Spleen (tissue), 7 donors: Measurements from ENCODE around the gene RPS27.

Experiments
- POLR2AphosphoS5 ChIP-seq, 3 donors: sonication (generic); formaldehyde crosslinking; IDR thresholded peaks; one replicate each; pipeline ENCODE4 v1.5.1; 2017; ENCODE audit warnings: antibody characterized with exemption in 3 of 3
- TF ChIP-seq, protein P1 (sequence below), 11 experiments: fragments of 200-600 bp in 7 of 11; fragments of 450-650 bp in 4 of 11; sonication (generic) in 4 of 11; IDR thresholded peaks in 8 of 11; conservative IDR thresholded peaks in 3 of 11; 1 replicate in 7 of 11; 2 replicates in 4 of 11; pipeline versions ENCODE4 v1.4.0 to v1.8.0; 2016 to 2021; ENCODE audit warnings: antibody characterized with exemption in 11 of 11, inconsistent platforms in 4 of 11, mild to moderate bottlenecking in 1 of 11
- donor health status: DM: no; HTN: no; CAD: no; lungs with moderate emphysema.
- donor health status: DM: no; HTN: no; CAD: no.
- donor health status: DM: no; HTN: no; CAD: no.

DNA sequence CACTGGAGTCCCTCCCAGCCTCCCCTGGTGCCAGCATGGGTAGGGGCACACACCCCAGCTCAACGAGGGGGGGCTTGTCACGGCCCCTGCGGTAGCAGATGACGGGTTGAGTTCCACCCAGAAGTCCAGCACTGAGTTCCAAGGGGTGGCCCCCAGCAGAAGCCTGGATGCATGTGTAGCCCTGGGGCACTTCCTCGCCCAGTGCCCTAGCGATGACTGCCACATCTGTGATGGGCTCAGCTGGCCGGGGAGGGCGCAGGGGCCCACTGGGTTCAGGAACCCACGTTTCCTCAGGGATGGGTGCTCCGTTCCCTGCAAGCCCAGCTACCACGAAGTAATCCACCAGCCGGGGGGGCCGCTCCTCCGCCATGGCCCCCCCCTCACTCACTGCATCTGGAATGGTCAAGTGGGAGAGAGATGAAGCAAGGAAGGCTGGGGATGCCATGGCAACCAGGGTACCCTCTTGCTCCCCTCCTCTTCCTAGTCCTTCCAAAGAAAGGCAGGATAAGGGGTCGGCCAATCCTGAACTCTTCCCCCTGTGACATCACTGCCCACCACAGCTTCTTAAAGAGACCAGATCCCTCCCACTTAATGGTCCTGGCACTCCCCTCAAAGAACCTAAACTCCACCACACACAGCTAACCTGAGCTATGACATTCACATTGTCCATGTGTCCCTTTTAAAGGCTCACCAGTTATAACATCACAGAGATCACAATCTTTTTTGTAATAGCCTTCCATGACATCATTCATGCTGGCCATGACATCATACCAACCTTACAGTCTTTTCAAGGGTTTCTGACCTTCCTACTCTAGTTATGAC, 46.3 kb upstream of the RPS27 start:
- peak in 2 of 3 donors; percentile 26 to 48 for TF ChIP-seq POLR2AphosphoS5 (IDR thresholded peaks at IDR 0.05)
- TF ChIP-seq, protein P1, sequence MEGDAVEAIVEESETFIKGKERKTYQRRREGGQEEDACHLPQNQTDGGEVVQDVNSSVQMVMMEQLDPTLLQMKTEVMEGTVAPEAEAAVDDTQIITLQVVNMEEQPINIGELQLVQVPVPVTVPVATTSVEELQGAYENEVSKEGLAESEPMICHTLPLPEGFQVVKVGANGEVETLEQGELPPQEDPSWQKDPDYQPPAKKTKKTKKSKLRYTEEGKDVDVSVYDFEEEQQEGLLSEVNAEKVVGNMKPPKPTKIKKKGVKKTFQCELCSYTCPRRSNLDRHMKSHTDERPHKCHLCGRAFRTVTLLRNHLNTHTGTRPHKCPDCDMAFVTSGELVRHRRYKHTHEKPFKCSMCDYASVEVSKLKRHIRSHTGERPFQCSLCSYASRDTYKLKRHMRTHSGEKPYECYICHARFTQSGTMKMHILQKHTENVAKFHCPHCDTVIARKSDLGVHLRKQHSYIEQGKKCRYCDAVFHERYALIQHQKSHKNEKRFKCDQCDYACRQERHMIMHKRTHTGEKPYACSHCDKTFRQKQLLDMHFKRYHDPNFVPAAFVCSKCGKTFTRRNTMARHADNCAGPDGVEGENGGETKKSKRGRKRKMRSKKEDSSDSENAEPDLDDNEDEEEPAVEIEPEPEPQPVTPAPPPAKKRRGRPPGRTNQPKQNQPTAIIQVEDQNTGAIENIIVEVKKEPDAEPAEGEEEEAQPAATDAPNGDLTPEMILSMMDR (IDR thresholded peaks at IDR 0.05 in 8 of 11, conservative IDR thresholded peaks at IDR 0.05 in 3 of 11): no peak
